Right renal pelvis (tissue), 4 donors: ENCODE measurements around the gene COL8A1. TPM values are rescaled to one million over a fixed set of nuclear protein-coding genes. Genes with fewer than 3 reads are reported as not detected.
"Not testable (repeated sequence)": the region's sequence is repeated elsewhere in the genome, so short reads cannot be mapped to it uniquely, and the experiment has no call there.

Experiments used
- DNase-seq, 4 donors: peaks; one replicate each; pipeline ENCODE4 v3.0.0-alpha.2; 2013; ENCODE audit warnings: low read depth in 4 of 4, low spot score in 3 of 4, missing footprints in 1 of 4
- polyA plus RNA-seq, 4 donors: library from polyadenylated mRNA; unstranded; fragments of 120-200 nt; gene quantifications; one replicate each; pipeline ENCODE4 v1.2.1, GENCODE V29; 2013; ENCODE audit not compliant: insufficient read length in 4 of 4

COL8A1 gene
- polyA plus RNA-seq, 4 donors = 4.5 to 7.3 (median 6.9) TPM

DNA sequence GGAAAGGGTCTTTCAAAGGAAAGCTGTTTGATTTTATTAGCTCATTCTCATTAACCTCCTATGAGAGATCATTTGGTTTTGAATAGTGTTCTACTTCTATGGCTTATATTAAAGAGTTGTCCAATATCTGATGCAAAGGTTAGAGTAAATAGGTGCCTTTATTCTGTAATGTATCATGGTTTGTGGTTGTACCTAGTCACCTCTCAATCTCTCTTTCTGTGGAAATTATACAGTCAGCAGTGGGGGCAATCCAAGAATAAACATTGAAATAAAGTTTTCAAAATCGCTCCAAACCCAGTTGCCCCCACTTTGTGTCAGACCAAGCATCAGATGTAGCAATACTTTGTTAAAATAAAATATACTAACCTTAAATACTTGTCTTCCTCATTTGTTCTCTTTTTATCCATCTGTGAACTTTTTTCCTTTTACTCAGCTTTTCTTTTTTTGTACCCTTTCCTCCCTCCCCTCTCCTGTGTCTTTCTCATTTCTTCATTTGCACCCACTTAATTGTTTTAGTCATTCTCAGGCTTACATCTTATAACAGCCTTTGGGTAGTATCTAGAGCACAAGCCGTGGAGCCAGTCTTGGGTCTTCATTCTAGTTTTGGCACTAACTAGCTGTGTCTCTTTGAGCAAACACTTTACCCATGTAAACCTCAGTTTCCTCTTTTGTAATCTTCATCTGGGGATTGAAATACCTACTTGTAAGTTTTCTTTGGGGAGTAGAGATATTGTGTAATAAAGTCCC is 196.0 kb downstream of the COL8A1 start:
- no peak for DNase-seq

DNA sequence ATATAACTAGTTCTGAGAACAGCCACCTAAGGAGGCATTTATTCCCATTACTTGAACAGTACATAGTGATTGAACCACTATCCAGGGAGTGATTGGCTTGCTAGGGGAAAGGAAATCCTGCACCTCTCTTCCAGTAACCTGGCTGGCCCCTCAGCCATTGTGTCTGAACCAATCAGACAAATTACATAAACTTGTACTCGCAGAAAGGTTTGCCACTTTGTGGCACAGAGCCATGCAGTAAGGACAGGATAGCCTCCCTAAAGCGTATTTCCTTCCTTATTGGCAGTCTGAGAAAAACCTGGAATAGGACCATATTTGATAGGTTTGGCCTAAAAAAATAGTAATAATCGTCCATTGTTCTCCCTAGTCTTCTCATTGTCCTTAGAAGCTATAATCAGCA is 198.3 kb downstream of the COL8A1 start:
- DNase-seq = no peak

- no peak for DNase-seq
These were observed 199.3 kb downstream of the COL8A1 start for GRCh38 chr3:99837715-99838114.

DNA sequence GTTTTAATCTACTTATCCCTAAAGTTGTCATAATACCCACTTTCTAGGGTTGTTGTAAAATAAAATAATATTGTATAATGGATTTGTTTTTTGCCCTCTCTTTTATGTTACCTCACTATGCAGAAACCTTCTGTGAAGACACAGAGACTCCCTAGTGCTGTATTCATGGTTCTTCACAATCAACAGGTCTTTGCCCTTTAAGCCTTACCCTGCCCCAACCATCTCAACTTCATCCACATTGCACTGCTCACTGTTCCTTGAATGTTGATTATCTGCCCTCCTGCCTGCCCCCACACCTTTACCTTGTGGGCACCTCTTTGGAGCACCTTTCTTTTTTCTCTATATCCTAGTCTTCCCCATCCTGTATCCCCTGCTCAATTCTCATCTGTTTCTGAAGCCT is 200.4 kb downstream of the COL8A1 start:
- no peak for DNase-seq

DNA sequence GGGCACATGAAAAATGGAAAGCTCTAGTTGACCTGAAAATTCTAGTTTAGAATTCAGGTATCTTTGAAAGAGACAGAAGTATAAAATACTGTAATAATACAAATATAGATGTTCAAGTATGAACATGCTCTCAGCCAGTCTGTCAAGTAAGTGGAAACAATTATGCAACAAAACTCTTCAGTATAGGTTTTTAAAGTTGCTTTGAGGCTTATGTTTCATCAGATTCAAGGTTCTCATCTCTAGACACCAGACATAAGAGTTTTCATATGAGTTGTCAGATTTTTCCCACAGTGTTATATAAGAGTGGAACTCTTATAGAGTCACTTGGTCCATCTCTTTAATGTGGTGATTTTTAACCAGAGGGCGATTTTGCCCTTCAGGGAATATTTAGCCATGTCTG is 201.2 kb downstream of the COL8A1 start:
- no peak for DNase-seq

GRCh38 chr3:99841949-99842348 is 203.6 kb downstream of the COL8A1 start:
- not testable (repeated sequence) for DNase-seq

GRCh38 chr3:99842826-99843589 is 204.6 kb downstream of the COL8A1 start:
- DNase-seq = no peak

DNA sequence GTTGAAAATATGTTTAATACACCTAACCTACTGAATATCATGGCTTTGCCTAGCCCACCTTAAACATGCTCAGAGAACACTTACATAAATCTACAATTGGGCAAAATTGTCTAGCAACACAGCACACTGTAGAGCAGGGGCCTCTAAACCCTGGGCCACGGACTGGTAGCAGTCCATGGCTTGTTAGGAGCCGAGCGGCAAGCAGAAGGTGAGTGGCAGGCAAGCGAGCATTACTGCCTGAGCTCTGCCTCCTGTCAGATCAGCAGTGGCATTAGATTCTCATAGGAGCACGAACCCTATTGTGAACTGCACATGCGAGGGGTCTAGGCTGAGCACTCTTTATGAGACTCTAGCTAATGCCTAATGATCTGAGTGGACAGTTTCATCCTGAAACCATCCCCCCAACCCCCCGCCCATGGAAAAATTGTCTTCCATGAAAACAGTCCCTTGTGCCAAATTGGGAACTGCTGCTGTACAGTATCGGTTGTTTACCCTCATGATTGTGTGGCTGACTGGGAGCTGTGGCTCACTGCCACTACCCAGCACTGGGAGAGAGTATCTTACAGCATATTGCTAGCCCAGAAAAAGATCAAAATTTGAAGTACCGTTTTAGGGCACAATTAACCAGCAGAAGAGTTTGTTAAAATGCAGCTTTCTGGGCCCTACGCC is 205.3 kb downstream of the COL8A1 start:
- no peak for DNase-seq

- DNase-seq = no peak
These were observed 206.9 kb downstream of the COL8A1 start for GRCh38 chr3:99845331-99845730.

DNA sequence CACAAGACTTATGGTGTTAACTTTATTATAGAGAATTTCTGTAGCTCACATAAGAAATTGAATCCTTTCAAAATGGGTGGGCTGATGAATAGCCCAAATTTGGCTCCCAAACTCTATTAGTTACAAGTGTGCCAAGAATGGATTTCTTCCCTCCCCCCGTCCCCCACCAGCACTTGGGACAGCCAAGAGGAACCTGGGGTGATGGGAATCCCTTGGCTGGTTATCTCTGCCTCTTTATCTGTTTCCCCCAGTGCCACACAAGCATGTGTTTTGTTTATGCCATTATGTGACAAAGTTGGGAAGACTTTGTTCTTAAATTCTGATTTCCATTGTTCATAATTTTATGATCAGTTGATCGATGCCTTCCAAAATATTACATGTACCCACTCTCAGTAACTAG is 207.6 kb downstream of the COL8A1 start:
- DNase-seq = no peak

DNA sequence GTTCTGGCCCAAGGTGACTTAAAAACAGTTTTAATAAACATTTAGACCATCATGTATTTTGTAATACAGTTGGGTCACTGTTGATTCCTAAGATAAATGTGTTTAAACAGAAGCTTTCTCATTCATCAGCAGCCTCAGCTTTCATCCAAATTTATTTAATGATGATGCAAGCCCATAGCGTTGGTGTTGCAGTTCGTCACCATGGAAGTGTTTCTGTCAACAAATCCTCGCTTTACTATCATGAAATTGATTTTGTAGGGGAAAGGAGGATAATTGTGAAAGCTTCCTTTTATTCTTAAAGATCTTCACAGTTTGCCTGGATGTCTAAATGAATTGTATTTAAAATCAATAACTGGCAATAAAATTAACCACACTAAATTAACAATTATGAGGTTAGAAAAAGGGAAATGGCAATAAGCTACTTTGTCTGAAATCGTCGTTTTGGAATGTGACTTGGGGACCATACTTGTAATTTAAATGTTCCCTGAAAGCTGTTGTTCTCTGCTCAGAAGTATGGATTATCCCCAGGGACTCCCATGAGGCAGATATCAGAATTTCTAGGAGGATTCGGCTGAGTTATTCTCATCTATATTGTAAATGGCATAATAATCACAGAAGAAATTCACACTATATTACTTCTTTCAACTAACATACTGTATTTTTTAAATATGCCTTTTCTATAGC is 208.2 kb downstream of the COL8A1 start:
- no peak for DNase-seq

- no peak for DNase-seq
These were observed 210.0 kb downstream of the COL8A1 start for GRCh38 chr3:99848433-99848832.

Other genes with a start within 250 kb of the COL8A1 start
- gene CMSS1, start 179.3 kb downstream of the COL8A1 start, polyA plus RNA-seq = 10 to 100 TPM; 39.3 to 42.3 (median 40.5) TPM